WTC11 (cell line): Measurements from ENCODE around the gene STK38L. TPM values are rescaled to one million over a fixed set of nuclear protein-coding genes. Genes with fewer than 3 reads are reported as not detected.

Experiments used
- ATAC-seq: fragments of 200-7000 bp; cut with Tn5 transposase; 2 replicates; pipeline ENCODE4 v1.10.0; 2021; ENCODE audit warnings: mild to moderate bottlenecking, moderate library complexity
- CTCF ChIA-PET: fragments of 300-600 bp; sonication (Branson Sonifier 250); formaldehyde crosslinking; loops from one replicate; lab custom pipeline; 2021; ENCODE audit warnings: antibody characterized with exemption; lab: Charles Lee
- POLR2A ChIA-PET: fragments of 350-600 bp; sonication (Branson Sonifier 250); formaldehyde crosslinking; loops from one replicate; lab custom pipeline; 2021; ENCODE audit warnings: antibody characterized with exemption; lab: Charles Lee
- DNase-seq: peaks from one replicate; pipeline ENCODE4 v3.0.0; 2021; ENCODE audit warnings: low spot score
- H3K27ac Mint-ChIP-seq: 2 replicates; pipeline ENCODE4 v1.8.0; 2021; ENCODE audit warnings: mixed read lengths
- H3K27me3 Mint-ChIP-seq: 2 replicates; pipeline ENCODE4 v1.8.0; 2021; ENCODE audit warnings: low read depth, mild to moderate bottlenecking, moderate library complexity, mixed read lengths
- H3K36me3 Mint-ChIP-seq: 2 replicates; pipeline ENCODE4 v1.8.0; 2021; ENCODE audit warnings: mixed read lengths
- H3K4me1 Mint-ChIP-seq: 2 replicates; pipeline ENCODE4 v1.8.0; 2022; ENCODE audit warnings: mixed read lengths
- H3K4me3 Mint-ChIP-seq: 2 replicates; pipeline ENCODE4 v1.8.0; 2021; ENCODE audit warnings: mild to moderate bottlenecking, moderate library complexity, mixed read lengths
- H3K9me3 Mint-ChIP-seq: 2 replicates; pipeline ENCODE4 v1.8.0; 2021; ENCODE audit warnings: mixed read lengths
- CBFB ChIP-seq: sonication (generic); formaldehyde crosslinking; IDR thresholded peaks from 2 replicates; pipeline ENCODE4 v1.8.1; 2022; ENCODE audit warnings: mild to moderate bottlenecking, low read depth, missing genetic modification reagents
- CREB1 ChIP-seq: sonication (generic); formaldehyde crosslinking; IDR thresholded peaks from 2 replicates; pipeline ENCODE4 v1.8.0; 2023; ENCODE audit warnings: mild to moderate bottlenecking, missing genetic modification reagents
- ELF4 ChIP-seq: sonication (generic); formaldehyde crosslinking; IDR thresholded peaks from 2 replicates; pipeline ENCODE4 v1.8.1; 2022; ENCODE audit warnings: low read depth, mild to moderate bottlenecking, moderate library complexity, missing genetic modification reagents
- ETV6 ChIP-seq: sonication (generic); formaldehyde crosslinking; IDR thresholded peaks from 2 replicates; pipeline ENCODE4 v1.8.1; 2022; ENCODE audit warnings: mild to moderate bottlenecking, missing genetic modification reagents
- FOXJ3 ChIP-seq: sonication (generic); formaldehyde crosslinking; IDR thresholded peaks from 2 replicates; pipeline ENCODE4 v1.9.0; 2021; ENCODE audit warnings: missing genetic modification reagents, mild to moderate bottlenecking, borderline replicate concordance
- FOXP1 ChIP-seq: sonication (generic); formaldehyde crosslinking; IDR thresholded peaks from 2 replicates; pipeline ENCODE4 v1.8.0; 2022; ENCODE audit warnings: missing genetic modification reagents, mild to moderate bottlenecking, moderate library complexity, borderline replicate concordance
- GRHL2 ChIP-seq: fragments of 250-450 bp; sonication (Bioruptor Pico); IDR thresholded peaks from 2 replicates; pipeline ENCODE4 v1.8.0; 2022; ENCODE audit warnings: mild to moderate bottlenecking, moderate library complexity; ENCODE audit not compliant: insufficient replicate concordance, severe bottlenecking
- JAZF1 ChIP-seq: fragments of 250-450 bp; sonication (Bioruptor Pico); IDR thresholded peaks from 2 replicates; pipeline ENCODE4 v1.9.0; 2021; ENCODE audit warnings: moderate library complexity, mild to moderate bottlenecking, inconsistent platforms
- JUN ChIP-seq: sonication (generic); formaldehyde crosslinking; IDR thresholded peaks from 2 replicates; pipeline ENCODE4 v1.8.0; 2023; ENCODE audit warnings: mild to moderate bottlenecking, missing genetic modification reagents
- NR1H2 ChIP-seq: sonication (generic); formaldehyde crosslinking; IDR thresholded peaks from 2 replicates; pipeline ENCODE4 v1.9.0; 2021; ENCODE audit warnings: mild to moderate bottlenecking, moderate library complexity, missing genetic modification reagents
- OVOL2 ChIP-seq: fragments of 250-450 bp; sonication (Bioruptor Pico); IDR thresholded peaks from 2 replicates; pipeline ENCODE4 v1.9.0; 2021; ENCODE audit warnings: mild to moderate bottlenecking, borderline replicate concordance
- PRRX2 ChIP-seq: fragments of 250-450 bp; sonication (Bioruptor Pico); IDR thresholded peaks from 2 replicates; pipeline ENCODE4 v1.8.0; 2021; ENCODE audit warnings: mild to moderate bottlenecking
- TCF7 ChIP-seq: sonication (generic); formaldehyde crosslinking; IDR thresholded peaks from 2 replicates; pipeline ENCODE4 v1.8.0; 2022; ENCODE audit warnings: mild to moderate bottlenecking, low read depth, missing genetic modification reagents, moderate library complexity
- TEAD1 ChIP-seq: sonication (generic); formaldehyde crosslinking; IDR thresholded peaks from 2 replicates; pipeline ENCODE4 v1.8.0; 2022; ENCODE audit warnings: mild to moderate bottlenecking, missing genetic modification reagents
- ZBTB21 ChIP-seq: sonication (generic); formaldehyde crosslinking; IDR thresholded peaks from 2 replicates; pipeline ENCODE4 v1.8.1; 2023; ENCODE audit warnings: mild to moderate bottlenecking, missing genetic modification reagents, borderline replicate concordance
- ZNF317 ChIP-seq: sonication (generic); formaldehyde crosslinking; IDR thresholded peaks from 2 replicates; pipeline ENCODE4 v1.8.1; 2023; ENCODE audit warnings: low read depth, mild to moderate bottlenecking, moderate library complexity, missing genetic modification reagents, borderline replicate concordance
- ZNF416 ChIP-seq: fragments of 250-450 bp; sonication (Bioruptor Pico); IDR thresholded peaks from 2 replicates; pipeline ENCODE4 v1.9.0; 2021; ENCODE audit warnings: mild to moderate bottlenecking, inconsistent platforms
- total RNA-seq: library from RNA; stranded (reverse); gene quantifications from 3 replicates; pipeline ENCODE4 v1.2.3, GENCODE V29; 2021
- TF ChIP-seq, protein P1 (sequence below): sonication (generic); formaldehyde crosslinking; conservative IDR thresholded peaks from 2 replicates; pipeline ENCODE4 v1.8.1; 2023; ENCODE audit warnings: mild to moderate bottlenecking, low read depth, missing genetic modification reagents, moderate library complexity
- TF ChIP-seq, protein P2 (sequence below): sonication (generic); formaldehyde crosslinking; IDR thresholded peaks from 2 replicates; pipeline ENCODE4 v1.8.1; 2023; ENCODE audit warnings: mild to moderate bottlenecking, missing genetic modification reagents
- TF ChIP-seq, protein P3 (sequence below): sonication (generic); formaldehyde crosslinking; IDR thresholded peaks from 2 replicates; pipeline ENCODE4 v1.8.0; 2022; ENCODE audit warnings: mild to moderate bottlenecking, missing genetic modification reagents
- TF ChIP-seq, protein P4 (sequence below): fragments of 250-450 bp; sonication (Bioruptor Pico); conservative IDR thresholded peaks from 2 replicates; pipeline ENCODE4 v1.9.0; 2021; ENCODE audit warnings: mild to moderate bottlenecking
- TF ChIP-seq, protein P5 (sequence below): sonication (generic); formaldehyde crosslinking; IDR thresholded peaks from 2 replicates; pipeline ENCODE4 v1.8.1; 2023; ENCODE audit warnings: mild to moderate bottlenecking, missing genetic modification reagents, moderate library complexity

STK38L gene
- total RNA-seq, 1 experiment from 2014 or later = 47.2 TPM

DNA sequence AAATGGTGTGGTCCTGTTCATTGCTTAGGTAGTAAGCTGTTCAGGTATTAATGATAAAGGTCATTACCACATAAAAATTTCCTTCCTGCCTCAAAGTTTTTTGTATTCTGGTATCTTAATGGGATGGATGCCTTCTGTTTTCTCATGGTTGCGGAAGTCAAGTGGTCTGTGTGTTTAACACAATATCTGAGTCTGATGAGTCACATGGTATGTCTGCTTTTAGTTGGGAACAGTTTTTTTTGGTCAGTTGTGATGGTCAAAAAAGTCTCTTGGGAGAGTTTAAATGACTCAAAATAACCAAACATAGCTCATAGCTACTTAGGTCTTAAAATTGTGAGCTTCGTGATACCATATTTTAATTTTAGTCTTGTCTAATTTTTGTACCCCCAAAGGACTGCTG lies 40.7 kb downstream of the STK38L start:
- ChIA-PET CTCF (interaction anchor here (3.1 kb wide), 1 partner anchor 21 kb away, joined by 13 read pairs; no protein-coding TSS in a partner anchor), POLR2A (no interaction called here)
- ATAC-seq = no peak
- no peaks in the 10 kb centered on the region for H3K36me3 Mint-ChIP-seq
- H3K4me1 Mint-ChIP-seq = peaks cover 41% of the 10 kb centered on the region
- H3K27me3 Mint-ChIP-seq = no peaks in the 10 kb centered on the region; the same call in 1 of the 2 replicates
- H3K4me3 Mint-ChIP-seq = no peak overlapping the region
- TF ChIP-seq NR1H2 (CRISPR knock-in tag) (no peak), FOXP1 (CRISPR knock-in tag) (no peak), ELF4 (CRISPR knock-in tag) (no peak), JUN (CRISPR knock-in tag) (no peak), TEAD1 (CRISPR knock-in tag) (no peak), ZNF317 (CRISPR knock-in tag) (no peak), OVOL2 (CRISPR knock-in tag) (no peak), CBFB (no peak), GRHL2 (CRISPR knock-in tag) (no peak), PRRX2 (CRISPR knock-in tag) (no peak), FOXJ3 (no peak)
- TF ChIP-seq, protein P1, sequence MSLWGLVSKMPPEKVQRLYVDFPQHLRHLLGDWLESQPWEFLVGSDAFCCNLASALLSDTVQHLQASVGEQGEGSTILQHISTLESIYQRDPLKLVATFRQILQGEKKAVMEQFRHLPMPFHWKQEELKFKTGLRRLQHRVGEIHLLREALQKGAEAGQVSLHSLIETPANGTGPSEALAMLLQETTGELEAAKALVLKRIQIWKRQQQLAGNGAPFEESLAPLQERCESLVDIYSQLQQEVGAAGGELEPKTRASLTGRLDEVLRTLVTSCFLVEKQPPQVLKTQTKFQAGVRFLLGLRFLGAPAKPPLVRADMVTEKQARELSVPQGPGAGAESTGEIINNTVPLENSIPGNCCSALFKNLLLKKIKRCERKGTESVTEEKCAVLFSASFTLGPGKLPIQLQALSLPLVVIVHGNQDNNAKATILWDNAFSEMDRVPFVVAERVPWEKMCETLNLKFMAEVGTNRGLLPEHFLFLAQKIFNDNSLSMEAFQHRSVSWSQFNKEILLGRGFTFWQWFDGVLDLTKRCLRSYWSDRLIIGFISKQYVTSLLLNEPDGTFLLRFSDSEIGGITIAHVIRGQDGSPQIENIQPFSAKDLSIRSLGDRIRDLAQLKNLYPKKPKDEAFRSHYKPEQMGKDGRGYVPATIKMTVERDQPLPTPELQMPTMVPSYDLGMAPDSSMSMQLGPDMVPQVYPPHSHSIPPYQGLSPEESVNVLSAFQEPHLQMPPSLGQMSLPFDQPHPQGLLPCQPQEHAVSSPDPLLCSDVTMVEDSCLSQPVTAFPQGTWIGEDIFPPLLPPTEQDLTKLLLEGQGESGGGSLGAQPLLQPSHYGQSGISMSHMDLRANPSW (CRISPR knock-in tag) = no peak
- TF ChIP-seq, protein P2, sequence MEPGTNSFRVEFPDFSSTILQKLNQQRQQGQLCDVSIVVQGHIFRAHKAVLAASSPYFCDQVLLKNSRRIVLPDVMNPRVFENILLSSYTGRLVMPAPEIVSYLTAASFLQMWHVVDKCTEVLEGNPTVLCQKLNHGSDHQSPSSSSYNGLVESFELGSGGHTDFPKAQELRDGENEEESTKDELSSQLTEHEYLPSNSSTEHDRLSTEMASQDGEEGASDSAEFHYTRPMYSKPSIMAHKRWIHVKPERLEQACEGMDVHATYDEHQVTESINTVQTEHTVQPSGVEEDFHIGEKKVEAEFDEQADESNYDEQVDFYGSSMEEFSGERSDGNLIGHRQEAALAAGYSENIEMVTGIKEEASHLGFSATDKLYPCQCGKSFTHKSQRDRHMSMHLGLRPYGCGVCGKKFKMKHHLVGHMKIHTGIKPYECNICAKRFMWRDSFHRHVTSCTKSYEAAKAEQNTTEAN (CRISPR knock-in tag) = no peak
- TF ChIP-seq, protein P3, sequence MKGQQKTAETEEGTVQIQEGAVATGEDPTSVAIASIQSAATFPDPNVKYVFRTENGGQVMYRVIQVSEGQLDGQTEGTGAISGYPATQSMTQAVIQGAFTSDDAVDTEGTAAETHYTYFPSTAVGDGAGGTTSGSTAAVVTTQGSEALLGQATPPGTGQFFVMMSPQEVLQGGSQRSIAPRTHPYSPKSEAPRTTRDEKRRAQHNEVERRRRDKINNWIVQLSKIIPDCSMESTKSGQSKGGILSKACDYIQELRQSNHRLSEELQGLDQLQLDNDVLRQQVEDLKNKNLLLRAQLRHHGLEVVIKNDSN = no peak
- no peak for DNase-seq
- H3K27ac Mint-ChIP-seq = no peak overlapping the region
- H3K9me3 Mint-ChIP-seq = no peaks in the 10 kb centered on the region

DNA sequence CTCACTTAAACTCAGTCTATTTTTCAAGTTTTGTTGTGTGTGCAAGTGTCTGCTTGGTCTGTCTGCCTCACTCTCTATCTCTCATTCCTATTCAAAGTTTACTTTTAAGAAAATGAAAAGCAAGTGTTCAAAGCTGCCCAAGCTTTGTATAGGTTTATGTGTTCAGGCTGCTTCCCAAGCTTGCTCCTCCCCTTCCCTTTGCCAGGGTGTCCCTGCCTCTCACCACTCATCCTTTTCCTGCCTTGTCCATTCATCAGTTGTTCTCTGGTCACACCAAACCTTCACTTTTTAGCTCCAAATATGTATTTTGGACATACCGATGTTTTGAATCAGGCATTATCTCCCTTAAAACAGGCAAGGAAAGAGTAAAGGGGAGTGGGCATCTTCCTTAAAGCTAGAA lies 41.3 kb downstream of the STK38L start:
- TF ChIP-seq JAZF1 (CRISPR knock-in tag) (no peak), ZBTB21 (CRISPR knock-in tag) (no peak), TCF7 (no peak), CREB1 (CRISPR knock-in tag) (no peak), ZNF416 (CRISPR knock-in tag) (no peak), ETV6 (no peak), GRHL2 (CRISPR knock-in tag) (no peak), JUN (CRISPR knock-in tag) (no peak)
- TF ChIP-seq, protein P4, sequence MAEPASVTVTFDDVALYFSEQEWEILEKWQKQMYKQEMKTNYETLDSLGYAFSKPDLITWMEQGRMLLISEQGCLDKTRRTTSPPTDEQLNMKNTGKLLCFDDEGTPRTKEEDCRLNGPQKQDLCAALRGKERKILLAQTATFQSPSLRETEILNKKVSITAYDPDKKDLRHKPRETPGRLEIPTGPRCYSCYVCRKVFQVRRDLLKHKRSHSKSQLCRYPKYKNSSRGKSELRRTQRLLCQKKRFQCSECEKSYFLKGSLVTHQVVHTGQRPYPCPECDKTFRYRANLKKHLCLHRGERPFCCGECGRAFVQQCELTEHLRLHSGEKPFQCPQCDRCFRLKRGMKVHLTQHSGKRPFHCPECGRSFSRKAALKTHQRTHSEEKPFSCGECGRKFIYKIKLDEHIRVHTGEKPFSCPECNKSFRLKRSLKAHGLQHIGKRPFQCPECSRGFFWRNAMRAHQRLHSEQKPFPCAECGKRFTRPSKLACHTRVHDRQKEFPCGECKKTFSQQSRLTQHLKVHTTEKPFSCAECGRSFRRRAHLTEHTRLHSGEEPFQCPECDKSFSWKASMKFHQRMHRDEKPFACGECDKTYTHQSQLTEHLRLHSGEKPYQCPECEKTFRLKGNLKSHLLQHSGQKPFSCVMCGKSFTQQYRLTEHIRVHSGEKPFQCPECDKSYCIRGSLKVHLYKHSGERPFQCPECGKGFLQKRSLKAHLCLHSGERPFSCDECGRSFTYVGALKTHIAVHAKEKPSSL (CRISPR knock-in tag) = no peak
- TF ChIP-seq, protein P5, sequence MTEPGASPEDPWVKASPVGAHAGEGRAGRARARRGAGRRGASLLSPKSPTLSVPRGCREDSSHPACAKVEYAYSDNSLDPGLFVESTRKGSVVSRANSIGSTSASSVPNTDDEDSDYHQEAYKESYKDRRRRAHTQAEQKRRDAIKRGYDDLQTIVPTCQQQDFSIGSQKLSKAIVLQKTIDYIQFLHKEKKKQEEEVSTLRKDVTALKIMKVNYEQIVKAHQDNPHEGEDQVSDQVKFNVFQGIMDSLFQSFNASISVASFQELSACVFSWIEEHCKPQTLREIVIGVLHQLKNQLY (CRISPR knock-in tag) = no peak
- Mint-ChIP-seq H3K9me3 (no peaks in the 10 kb centered on the region), H3K36me3 (no peaks in the 10 kb centered on the region), H3K27ac (peak overlapping the region; percentile 63), H3K27me3 (no peaks in the 10 kb centered on the region; the same call in 1 of the 2 replicates), H3K4me3 (no peak overlapping the region), H3K4me1 (peaks cover 40% of the 10 kb centered on the region)
- ChIA-PET POLR2A (no interaction called here), CTCF (interaction anchor here (0.8 to 3.1 kb wide), 2 partner anchors 10 to 21 kb away, joined by 3 to 13 read pairs; no protein-coding TSS in a partner anchor)
- ATAC-seq (peak; percentile 56), DNase-seq (no peak)
